Fibroblast of lung (primary cell): Measurements from ENCODE around the gene FZR1. TPM values are rescaled to one million over a fixed set of nuclear protein-coding genes. Genes with fewer than 3 reads are reported as not detected.

Experiments used
- DNase-seq, 2 donors: peaks; one replicate each; pipeline versions ENCODE4 v3.0.0 to v3.0.0-alpha.2; 2010; ENCODE audit warnings: low read depth in 2 of 2
- H2AFZ ChIP-seq: 2 replicates; pipeline ENCODE4 v1.5.1; 2012; ENCODE audit warnings: low read length, control low read depth, inconsistent platforms
- H3K27ac ChIP-seq: 2 replicates; pipeline ENCODE4 v1.5.1; 2011; ENCODE audit warnings: low read length, control low read depth; ENCODE audit not compliant: insufficient read depth
- H3K27me3 ChIP-seq: 2 replicates; pipeline ENCODE4 v1.5.1; 2011; ENCODE audit warnings: mild to moderate bottlenecking, low read length; ENCODE audit not compliant: control insufficient read depth, insufficient read depth
- H3K36me3 ChIP-seq: 2 replicates; pipeline ENCODE4 v1.5.1; 2011; ENCODE audit warnings: low read length; ENCODE audit not compliant: control insufficient read depth, insufficient read depth
- H3K4me1 ChIP-seq: 2 replicates; pipeline ENCODE4 v1.5.1; 2011; ENCODE audit warnings: low read length; ENCODE audit not compliant: control insufficient read depth, insufficient read depth; ENCODE audit errors: extremely low read depth
- H3K4me2 ChIP-seq: 2 replicates; pipeline ENCODE4 v1.5.1; 2011; ENCODE audit warnings: low read length, control low read depth; ENCODE audit not compliant: insufficient read depth; ENCODE audit errors: extremely low read depth
- H3K4me3 ChIP-seq, 4 experiments: fragments of 200-600 bp in 1 of 4; sonication (generic) in 1 of 4; replicated peaks in 1 of 4; 2 replicates each; pipeline ENCODE4 v1.5.1; 2011 to 2016; ENCODE audit warnings: low read length in 4 of 4, low read depth in 3 of 4, mild to moderate bottlenecking in 3 of 4, control low read depth in 2 of 4, inconsistent platforms in 1 of 4, mixed read lengths in 1 of 4; ENCODE audit not compliant: insufficient read depth in 1 of 4; ENCODE audit errors: control extremely low read depth in 1 of 4
- H3K79me2 ChIP-seq: 2 replicates; pipeline ENCODE4 v1.5.1; 2012; ENCODE audit warnings: mild to moderate bottlenecking, low read length, inconsistent platforms; ENCODE audit not compliant: control insufficient read depth, insufficient read depth
- H3K9ac ChIP-seq: 2 replicates; pipeline ENCODE4 v1.5.1; 2011; ENCODE audit warnings: mild to moderate bottlenecking, low read length, control low read depth; ENCODE audit not compliant: insufficient read depth
- H3K9me3 ChIP-seq: 2 replicates; pipeline ENCODE4 v1.5.1; 2012; ENCODE audit warnings: low read depth, low read length; ENCODE audit not compliant: control insufficient read depth, insufficient read depth
- H4K20me1 ChIP-seq: 2 replicates; pipeline ENCODE4 v1.5.1; 2011; ENCODE audit warnings: low read length; ENCODE audit not compliant: control insufficient read depth, insufficient read depth; ENCODE audit errors: extremely low read depth
- EZH2 ChIP-seq: IDR thresholded peaks from 2 replicates; pipeline ENCODE4 v1.5.1; 2012; ENCODE audit warnings: low read length, control low read depth, mild to moderate bottlenecking; ENCODE audit errors: missing control alignments
- polyA plus RNA-seq, 2 donors: library from polyadenylated mRNA; depleted of rRNA in 1 of 2; stranded (reverse) in 1 of 2; unstranded in 1 of 2; fragments of >200 nt; gene quantifications; 2 replicates each; pipeline ENCODE4 v1.2.1, GENCODE V29; 2011 to 2012; ENCODE audit warnings: missing spikeins in 1 of 2
- total RNA-seq: library from RNA; depleted of rRNA; stranded (reverse); fragments of >200 nt; gene quantifications from 2 replicates; pipeline ENCODE4 v1.2.1, GENCODE V29; 2014
- TF ChIP-seq, protein P1 (sequence below), 2 donors: IDR thresholded peaks in 1 of 2; conservative IDR thresholded peaks in 1 of 2; 1 replicate in 1 of 2; 2 replicates in 1 of 2; pipeline ENCODE4 v1.5.1; 2011 to 2012; ENCODE audit warnings: low read length in 2 of 2, control low read depth in 1 of 2, inconsistent platforms in 1 of 2, low read depth in 1 of 2, mild to moderate bottlenecking in 1 of 2

FZR1 gene
- total and polyA plus RNA-seq, 2 donors (not counting 1 experiment from before 2014, with no cell fraction given): 15.0 to 38.0 TPM

DNA sequence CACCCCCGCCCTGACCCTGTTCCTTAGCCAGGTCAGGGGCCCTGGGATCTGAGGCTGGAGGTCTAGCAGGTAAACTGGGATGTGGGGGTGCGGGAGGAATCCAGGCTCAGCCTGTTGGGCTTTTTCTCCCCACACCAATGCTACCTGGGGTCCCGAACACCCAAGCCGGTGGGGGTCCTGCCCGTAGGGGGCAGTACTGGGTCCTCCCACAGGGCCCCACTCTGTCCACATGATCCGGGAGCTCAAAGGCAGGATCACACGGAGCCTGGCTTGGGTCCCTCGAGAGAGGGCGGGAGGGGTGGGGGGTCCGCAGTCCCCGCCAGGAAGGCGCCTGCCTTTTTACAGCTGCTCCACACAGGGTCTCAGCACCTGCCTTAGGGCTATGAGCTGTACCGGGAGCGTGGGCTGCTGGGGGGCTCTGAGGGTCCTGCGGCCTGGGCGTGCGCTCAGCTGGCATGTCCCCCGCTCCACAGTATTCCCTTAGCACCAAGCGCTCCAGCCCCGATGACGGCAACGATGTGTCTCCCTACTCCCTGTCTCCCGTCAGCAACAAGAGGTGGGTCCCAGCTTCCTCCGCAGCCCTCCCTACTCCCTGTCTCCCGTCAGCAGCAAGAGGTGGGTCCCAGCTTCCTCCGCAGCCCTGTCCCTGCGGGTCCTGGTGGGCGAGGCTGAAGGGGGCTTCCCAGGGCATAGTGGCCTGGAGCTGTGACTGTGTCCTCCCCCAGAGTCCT, 20.6 kb downstream of the FZR1 start:
- H2AFZ ChIP-seq: no peak overlapping the region
- no peaks in the 10 kb centered on the region for H4K20me1 ChIP-seq
- H3K4me3 ChIP-seq: no peak overlapping the region
- H3K9ac ChIP-seq: no peak overlapping the region
- H3K36me3 ChIP-seq: peaks cover 37% of the 10 kb centered on the region
- no peaks in the 10 kb centered on the region for H3K4me1 ChIP-seq
- no peaks in the 10 kb centered on the region for H3K9me3 ChIP-seq
- no peak overlapping the region for H3K27ac ChIP-seq
- peaks cover 11% of the 10 kb centered on the region for H3K79me2 ChIP-seq
- H3K4me2 ChIP-seq: no peak overlapping the region
- TF ChIP-seq, protein P1, sequence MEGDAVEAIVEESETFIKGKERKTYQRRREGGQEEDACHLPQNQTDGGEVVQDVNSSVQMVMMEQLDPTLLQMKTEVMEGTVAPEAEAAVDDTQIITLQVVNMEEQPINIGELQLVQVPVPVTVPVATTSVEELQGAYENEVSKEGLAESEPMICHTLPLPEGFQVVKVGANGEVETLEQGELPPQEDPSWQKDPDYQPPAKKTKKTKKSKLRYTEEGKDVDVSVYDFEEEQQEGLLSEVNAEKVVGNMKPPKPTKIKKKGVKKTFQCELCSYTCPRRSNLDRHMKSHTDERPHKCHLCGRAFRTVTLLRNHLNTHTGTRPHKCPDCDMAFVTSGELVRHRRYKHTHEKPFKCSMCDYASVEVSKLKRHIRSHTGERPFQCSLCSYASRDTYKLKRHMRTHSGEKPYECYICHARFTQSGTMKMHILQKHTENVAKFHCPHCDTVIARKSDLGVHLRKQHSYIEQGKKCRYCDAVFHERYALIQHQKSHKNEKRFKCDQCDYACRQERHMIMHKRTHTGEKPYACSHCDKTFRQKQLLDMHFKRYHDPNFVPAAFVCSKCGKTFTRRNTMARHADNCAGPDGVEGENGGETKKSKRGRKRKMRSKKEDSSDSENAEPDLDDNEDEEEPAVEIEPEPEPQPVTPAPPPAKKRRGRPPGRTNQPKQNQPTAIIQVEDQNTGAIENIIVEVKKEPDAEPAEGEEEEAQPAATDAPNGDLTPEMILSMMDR (conservative IDR thresholded peaks at IDR 0.05 in 1 of 2, IDR thresholded peaks at IDR 0.05 in 1 of 2; ENCODE audit: low read depth in 1 of 2, low read length in 2 of 2): no peak
- TF ChIP-seq EZH2: no peak
- DNase-seq: no peak
- H3K27me3 ChIP-seq: no peaks in the 10 kb centered on the region

DNA sequence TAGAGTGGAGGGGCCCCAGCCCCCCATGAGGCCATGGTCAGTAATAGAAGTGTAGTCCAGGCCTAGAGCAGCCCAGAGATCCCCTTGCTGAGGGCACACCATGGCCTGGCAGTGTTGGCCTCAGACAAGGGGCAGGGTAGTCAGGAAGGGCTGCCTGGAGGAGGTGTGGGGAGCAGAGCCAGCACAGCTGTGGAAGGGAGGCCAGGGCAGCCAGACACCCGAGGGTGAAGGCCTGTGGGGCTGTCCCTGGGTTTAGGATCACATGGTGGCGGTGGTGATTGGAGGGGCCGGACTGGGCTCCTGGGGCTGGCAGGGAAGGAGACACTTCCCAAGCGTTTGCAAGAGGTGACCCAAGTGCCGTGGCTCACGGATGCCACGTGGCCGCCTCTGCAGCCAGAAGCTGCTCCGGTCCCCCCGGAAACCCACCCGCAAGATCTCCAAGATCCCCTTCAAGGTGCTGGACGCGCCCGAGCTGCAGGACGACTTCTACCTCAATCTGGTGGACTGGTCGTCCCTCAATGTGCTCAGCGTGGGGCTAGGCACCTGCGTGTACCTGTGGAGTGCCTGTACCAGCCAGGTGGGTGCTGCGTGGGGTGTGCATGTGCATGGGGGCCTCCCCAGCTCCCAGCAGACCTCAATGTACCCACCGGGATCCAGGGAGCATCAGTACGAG, 21.3 kb downstream of the FZR1 start:
- no peaks in the 10 kb centered on the region for H3K27me3 ChIP-seq
- no peak overlapping the region for H2AFZ ChIP-seq
- peaks cover 41% of the 10 kb centered on the region for H3K36me3 ChIP-seq
- no peak overlapping the region for H3K4me3 ChIP-seq
- no peak for DNase-seq
- no peak overlapping the region for H3K9ac ChIP-seq
- no peaks in the 10 kb centered on the region for H3K9me3 ChIP-seq
- H3K79me2 ChIP-seq: peaks cover 4% of the 10 kb centered on the region
- TF ChIP-seq, protein P1 (conservative IDR thresholded peaks at IDR 0.05 in 1 of 2, IDR thresholded peaks at IDR 0.05 in 1 of 2; ENCODE audit: low read depth in 1 of 2, low read length in 2 of 2): no peak
- TF ChIP-seq EZH2: no peak
- no peaks in the 10 kb centered on the region for H3K4me1 ChIP-seq
- H3K27ac ChIP-seq: no peak overlapping the region
- no peak overlapping the region for H3K4me2 ChIP-seq
- no peaks in the 10 kb centered on the region for H4K20me1 ChIP-seq

DNA sequence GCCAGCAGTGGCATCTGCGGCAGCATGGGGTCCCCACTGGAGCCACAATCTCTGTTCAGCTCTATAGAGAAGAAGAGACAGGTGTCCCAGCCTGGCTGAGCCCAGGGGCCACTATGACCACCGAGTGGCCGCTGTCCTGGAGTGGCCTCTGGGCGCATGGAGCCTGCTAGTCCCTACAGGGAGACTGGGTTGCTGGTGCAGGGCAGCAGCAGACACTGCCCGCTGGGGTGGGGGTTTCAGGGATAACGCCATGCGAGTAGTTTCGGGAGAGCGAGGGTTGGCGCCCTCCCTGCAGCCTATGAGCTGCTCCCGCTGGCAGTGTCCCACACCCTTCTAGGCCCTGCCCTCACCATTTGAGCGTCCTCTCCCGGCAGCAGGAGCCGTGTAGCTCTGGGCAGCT, 22.0 kb downstream of the FZR1 start:
- no peaks in the 10 kb centered on the region for H4K20me1 ChIP-seq
- no peaks in the 10 kb centered on the region for H3K9me3 ChIP-seq
- DNase-seq: no peak
- H3K4me1 ChIP-seq: no peaks in the 10 kb centered on the region
- no peak overlapping the region for H3K4me2 ChIP-seq
- no peak overlapping the region for H3K9ac ChIP-seq
- TF ChIP-seq, protein P1 (conservative IDR thresholded peaks at IDR 0.05 in 1 of 2, IDR thresholded peaks at IDR 0.05 in 1 of 2; ENCODE audit: low read depth in 1 of 2, low read length in 2 of 2): no peak
- TF ChIP-seq EZH2: no peak
- H3K27ac ChIP-seq: no peak overlapping the region
- no peaks in the 10 kb centered on the region for H3K27me3 ChIP-seq
- no peaks in the 10 kb centered on the region for H3K79me2 ChIP-seq
- no peak overlapping the region for H2AFZ ChIP-seq
- peaks cover 41% of the 10 kb centered on the region for H3K36me3 ChIP-seq
- H3K4me3 ChIP-seq: no peak overlapping the region
